IPS-15b (cell line): ENCODE results near the gene CLEC4D.

ENCODE experiments used
- H3K27me3 ChIP-seq: one replicate; pipeline ENCODE4 v1.6.1; 2013; ENCODE audit warnings: low read length; ENCODE audit not compliant: control insufficient read depth, insufficient read depth
- H3K36me3 ChIP-seq: one replicate; pipeline ENCODE4 v1.6.1; 2013; ENCODE audit warnings: low read length; ENCODE audit not compliant: control insufficient read depth, insufficient read depth
- H3K4me1 ChIP-seq: one replicate; pipeline ENCODE4 v1.6.1; 2013; ENCODE audit warnings: mild to moderate bottlenecking, low read length; ENCODE audit not compliant: control insufficient read depth, insufficient read depth
- H3K4me3 ChIP-seq: one replicate; pipeline ENCODE4 v1.5.1; 2013; ENCODE audit warnings: low read depth, low read length
- H3K9ac ChIP-seq: one replicate; pipeline ENCODE4 v1.6.1; 2013; ENCODE audit warnings: low read depth, mild to moderate bottlenecking, low read length
- H3K9me3 ChIP-seq: one replicate; pipeline ENCODE4 v1.6.1; 2013; ENCODE audit warnings: mild to moderate bottlenecking, low read length; ENCODE audit not compliant: control insufficient read depth, insufficient read depth

CLEC4D gene

DNA sequence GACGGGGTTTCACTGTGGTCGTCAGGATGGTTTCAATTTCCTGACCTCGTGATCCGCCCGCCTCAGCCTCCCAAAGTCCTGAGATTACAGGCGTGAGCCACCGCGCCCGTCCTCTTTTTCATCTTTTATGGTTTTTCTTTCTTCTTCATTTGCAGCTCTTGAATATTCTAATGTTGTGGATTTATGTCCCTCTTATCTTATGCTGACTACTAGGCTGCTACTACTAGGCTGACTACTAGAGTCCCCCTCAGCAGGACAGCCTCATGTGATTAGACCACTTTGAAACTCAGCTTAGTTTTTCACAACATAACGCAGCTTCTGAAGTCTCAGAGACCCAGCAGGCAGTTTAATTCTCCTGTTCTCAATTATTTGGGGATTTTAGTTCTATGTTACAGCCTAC is 28.3 kb downstream of the CLEC4D start:
- Histone ChIP-seq H3K9ac (no peak overlapping the region), H3K4me1 (peaks cover 4% of the 10 kb centered on the region), H3K36me3 (no peaks in the 10 kb centered on the region), H3K27me3 (no peaks in the 10 kb centered on the region), H3K9me3 (no peaks in the 10 kb centered on the region), H3K4me3 (no peak overlapping the region)

DNA sequence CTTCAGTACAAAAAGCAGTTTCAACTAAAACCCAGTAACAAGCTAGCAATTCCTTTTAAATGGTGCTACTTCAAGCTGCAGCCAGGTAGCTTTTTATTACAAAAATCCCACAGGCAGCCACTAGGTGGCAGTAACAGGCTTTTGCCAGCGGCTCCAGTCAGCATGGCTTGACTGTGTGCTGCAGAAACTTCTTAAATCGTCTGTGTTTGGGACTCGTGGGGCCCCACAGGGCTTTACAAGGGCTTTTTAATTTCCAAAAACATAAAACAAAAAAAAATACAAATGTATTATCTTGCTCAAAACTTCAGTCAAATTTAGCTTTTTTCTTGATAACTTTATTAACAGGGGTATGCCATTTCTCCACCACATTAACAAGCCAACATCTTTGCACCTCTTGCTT is 31.0 kb downstream of the CLEC4D start:
- Histone ChIP-seq H3K4me3 (no peak overlapping the region), H3K4me1 (peaks cover 4% of the 10 kb centered on the region), H3K9ac (no peak overlapping the region), H3K9me3 (no peaks in the 10 kb centered on the region), H3K36me3 (no peaks in the 10 kb centered on the region), H3K27me3 (no peaks in the 10 kb centered on the region)

DNA sequence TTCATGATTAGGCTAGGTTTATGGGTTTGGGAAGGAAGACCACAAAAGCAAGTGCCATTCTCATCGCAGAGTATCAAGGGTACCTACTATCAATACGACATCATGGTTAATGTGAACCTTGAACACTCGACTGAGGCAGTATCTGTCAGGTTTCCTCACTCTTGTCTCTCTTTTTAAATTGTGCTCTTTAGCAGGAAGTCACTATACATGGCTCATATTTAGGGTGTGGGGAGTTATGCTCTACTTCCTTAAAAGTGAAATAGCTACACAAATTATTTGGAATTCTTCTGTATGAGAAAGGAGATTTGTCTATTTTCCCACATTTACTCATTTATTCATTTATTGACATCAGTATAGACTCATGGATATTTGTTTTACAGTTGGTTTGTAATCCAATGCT is 33.3 kb downstream of the CLEC4D start:
- no peaks in the 10 kb centered on the region for H3K9me3 ChIP-seq
- H3K36me3 ChIP-seq, result no peaks in the 10 kb centered on the region
- H3K9ac ChIP-seq, result no peak overlapping the region
- no peaks in the 10 kb centered on the region for H3K27me3 ChIP-seq
- no peak overlapping the region for H3K4me3 ChIP-seq
- H3K4me1 ChIP-seq, result no peaks in the 10 kb centered on the region

DNA sequence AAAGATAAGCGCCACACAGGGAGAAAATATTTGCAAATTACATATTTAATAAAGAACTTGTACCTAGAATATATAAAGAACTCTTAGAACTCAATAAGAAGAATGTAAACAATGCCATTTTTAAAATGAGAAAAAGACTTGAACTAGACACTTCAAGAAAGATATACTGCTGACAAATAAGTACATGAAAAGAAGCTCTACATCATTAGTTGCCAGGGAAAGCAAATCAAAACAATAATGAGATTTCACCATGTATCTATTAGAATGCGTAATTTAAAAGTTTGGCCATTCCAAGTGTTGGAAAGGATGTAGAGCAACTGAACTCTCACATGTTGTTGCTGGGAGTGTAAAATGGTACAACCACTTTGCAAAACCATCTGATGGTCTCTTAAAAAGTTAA is 34.3 kb downstream of the CLEC4D start:
- no peaks in the 10 kb centered on the region for H3K4me1 ChIP-seq
- H3K9me3 ChIP-seq, result no peaks in the 10 kb centered on the region
- no peaks in the 10 kb centered on the region for H3K36me3 ChIP-seq
- no peaks in the 10 kb centered on the region for H3K27me3 ChIP-seq
- no peak overlapping the region for H3K4me3 ChIP-seq
- H3K9ac ChIP-seq, result no peak overlapping the region

DNA sequence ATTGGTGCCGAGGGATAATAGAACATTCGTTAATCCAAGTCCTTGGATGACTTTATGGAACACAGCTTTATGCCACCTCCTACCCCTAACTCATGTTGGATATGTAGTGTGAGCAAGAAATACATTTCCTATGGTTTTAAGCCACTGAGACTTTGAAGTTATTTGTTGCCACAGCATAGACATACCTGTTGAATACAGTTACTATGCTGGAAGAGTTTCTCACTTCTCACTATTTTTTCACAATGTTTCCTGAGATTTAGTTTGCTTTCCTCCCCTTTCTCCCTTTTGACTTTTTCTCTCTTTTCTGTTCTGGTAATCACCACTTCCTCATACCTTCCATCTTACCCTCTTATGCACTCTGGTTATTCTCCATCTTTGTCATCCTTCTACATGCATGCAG is 34.9 kb downstream of the CLEC4D start:
- Histone ChIP-seq H3K4me3 (no peak overlapping the region), H3K36me3 (no peaks in the 10 kb centered on the region), H3K27me3 (no peaks in the 10 kb centered on the region)

DNA sequence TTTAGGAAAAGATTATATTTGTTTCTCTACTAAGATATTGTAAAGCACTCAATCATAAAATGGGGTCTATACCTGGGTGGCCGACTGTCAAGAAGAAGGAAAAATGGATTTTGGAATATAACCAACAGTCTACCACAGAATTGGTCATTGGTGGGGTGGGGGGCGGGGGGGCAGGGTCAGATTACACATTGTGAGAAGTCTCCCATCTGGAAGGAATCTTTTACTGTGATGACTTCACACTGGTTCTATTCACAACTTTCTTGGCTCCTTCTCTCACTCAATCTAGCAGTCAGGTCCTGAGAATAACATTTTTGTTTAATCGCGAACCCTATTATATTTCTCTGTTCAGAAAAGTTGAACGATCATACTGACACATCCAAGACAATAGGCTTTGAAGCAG is 36.1 kb downstream of the CLEC4D start:
- no peak overlapping the region for H3K4me3 ChIP-seq
- H3K4me1 ChIP-seq, result no peaks in the 10 kb centered on the region
- H3K9ac ChIP-seq, result no peak overlapping the region
- no peaks in the 10 kb centered on the region for H3K9me3 ChIP-seq
- H3K36me3 ChIP-seq, result no peaks in the 10 kb centered on the region
- H3K27me3 ChIP-seq, result no peaks in the 10 kb centered on the region

More for the DNA sequence above, 34.9 kb downstream of the CLEC4D start:
- Histone ChIP-seq H3K9me3 (no peaks in the 10 kb centered on the region), H3K9ac (no peak overlapping the region), H3K4me1 (no peaks in the 10 kb centered on the region)

DNA sequence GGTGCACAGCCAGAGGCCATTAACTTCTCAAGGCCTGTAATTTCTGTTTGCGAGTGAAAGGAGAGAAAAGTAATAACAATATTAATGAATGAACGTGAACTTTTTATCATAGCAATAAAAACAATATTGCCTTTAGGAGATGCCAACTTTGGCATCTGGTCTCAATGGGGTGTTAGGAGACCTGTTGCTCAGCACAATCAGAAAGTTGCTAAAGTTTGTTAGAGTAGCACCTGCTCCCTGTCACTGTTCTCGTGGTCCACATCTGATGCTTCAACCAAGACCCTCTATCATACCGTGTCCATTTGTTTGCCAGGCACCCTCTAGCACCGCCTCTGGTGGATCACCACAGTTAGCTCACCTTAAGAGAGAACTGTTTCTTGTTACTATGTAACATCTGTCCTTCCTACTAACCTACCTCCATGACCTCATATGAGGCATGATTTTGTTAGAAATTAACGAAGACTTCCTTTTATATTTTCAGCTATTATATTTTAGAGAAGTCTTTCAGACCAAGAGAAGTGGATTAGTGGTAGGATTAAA is 39.9 kb downstream of the CLEC4D start:
- H3K4me3 ChIP-seq, result no peak overlapping the region
- no peaks in the 10 kb centered on the region for H3K36me3 ChIP-seq
- no peaks in the 10 kb centered on the region for H3K9me3 ChIP-seq
- no peaks in the 10 kb centered on the region for H3K4me1 ChIP-seq
- H3K27me3 ChIP-seq, result no peaks in the 10 kb centered on the region
- H3K9ac ChIP-seq, result no peak overlapping the region

DNA sequence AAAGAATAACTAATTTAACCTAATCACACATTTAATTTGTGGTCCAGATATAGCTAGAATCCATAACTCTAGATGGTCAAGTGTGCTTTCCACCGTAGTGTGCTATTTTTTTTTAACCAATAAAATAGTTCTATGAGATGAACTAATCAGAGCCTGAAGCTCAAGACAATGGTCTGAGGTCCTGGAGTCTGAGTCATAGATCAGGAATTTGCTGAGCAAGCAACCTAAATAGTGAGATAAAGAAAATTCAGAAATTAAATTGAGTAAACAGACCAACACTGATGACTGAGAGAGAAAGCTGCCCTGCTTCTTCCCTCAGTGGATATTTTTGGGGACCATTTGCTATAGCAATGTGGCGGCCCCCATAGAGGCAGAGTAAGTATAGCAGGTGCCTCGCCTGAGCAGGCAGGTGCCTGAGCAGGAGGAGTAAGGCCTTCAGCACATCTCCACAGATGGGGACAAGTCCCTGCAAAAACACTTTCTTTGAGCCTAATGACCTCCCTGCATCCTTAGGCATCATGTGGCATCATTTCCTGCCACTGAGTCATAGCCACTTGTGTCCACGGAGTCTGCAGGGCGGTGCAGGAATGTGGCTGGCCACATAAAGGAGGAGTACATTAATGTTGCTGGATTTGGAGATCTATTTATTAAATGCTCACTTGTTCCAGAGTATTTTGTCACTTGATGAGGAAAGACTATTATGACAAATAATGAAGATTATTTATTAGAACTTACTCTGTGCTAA is 41.3 kb downstream of the CLEC4D start:
- Histone ChIP-seq H3K36me3 (no peaks in the 10 kb centered on the region), H3K27me3 (no peaks in the 10 kb centered on the region), H3K9me3 (no peaks in the 10 kb centered on the region), H3K4me3 (no peak overlapping the region), H3K4me1 (no peaks in the 10 kb centered on the region), H3K9ac (no peak overlapping the region)

DNA sequence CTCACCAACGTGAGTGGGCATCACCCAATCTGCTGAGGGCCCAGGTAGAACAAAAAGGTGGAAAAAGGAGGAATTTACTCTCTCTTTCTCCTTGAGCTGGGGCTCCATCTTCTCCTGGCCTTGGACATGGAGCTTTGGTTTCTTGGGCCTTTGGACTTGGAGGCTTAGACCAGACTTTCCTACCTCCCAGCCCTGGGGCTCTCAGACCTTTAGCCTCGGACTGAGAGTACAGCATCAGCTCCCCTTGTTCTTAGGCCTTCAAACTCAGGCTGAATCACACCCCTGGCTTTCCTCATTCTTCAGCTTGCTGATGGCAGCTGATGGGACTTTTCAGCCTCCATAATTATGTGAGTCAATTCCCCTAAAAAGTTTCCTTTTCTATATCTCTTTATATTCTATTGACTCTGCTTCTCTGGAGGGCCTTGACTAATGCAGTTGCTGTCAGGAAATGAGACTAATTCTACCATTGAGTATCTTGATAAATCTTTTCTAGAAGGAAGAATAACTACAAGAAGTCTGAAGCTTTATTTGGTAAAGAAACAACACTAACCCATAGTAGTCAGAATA is 43.3 kb downstream of the CLEC4D start:
- H3K9me3 ChIP-seq, result no peaks in the 10 kb centered on the region
- no peaks in the 10 kb centered on the region for H3K4me1 ChIP-seq
- no peak overlapping the region for H3K4me3 ChIP-seq
- H3K27me3 ChIP-seq, result no peaks in the 10 kb centered on the region
- no peak overlapping the region for H3K9ac ChIP-seq
- H3K36me3 ChIP-seq, result no peaks in the 10 kb centered on the region

DNA sequence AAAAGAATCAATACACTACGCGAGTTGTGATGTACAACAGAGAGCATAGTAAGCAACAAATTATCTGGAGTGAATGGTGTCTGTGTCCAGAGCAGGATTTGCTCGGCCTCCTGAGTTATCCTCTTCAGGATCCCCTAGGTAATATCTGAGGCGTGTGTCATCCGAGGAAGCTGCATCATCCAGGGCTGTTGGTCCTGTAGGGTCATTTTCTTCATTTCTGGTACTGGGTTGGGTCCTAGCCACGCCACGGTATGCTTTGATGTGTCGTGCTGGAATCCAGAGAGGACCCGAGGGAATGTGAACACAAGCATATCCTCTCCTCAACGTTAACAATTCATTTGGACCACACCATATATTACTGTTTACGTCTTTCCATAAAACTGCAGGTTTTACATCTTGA is 46.4 kb downstream of the CLEC4D start:
- no peak overlapping the region for H3K9ac ChIP-seq
- no peak overlapping the region for H3K4me3 ChIP-seq
- H3K9me3 ChIP-seq, result no peaks in the 10 kb centered on the region
- no peaks in the 10 kb centered on the region for H3K36me3 ChIP-seq
- no peaks in the 10 kb centered on the region for H3K27me3 ChIP-seq
- peaks cover 19% of the 10 kb centered on the region for H3K4me1 ChIP-seq

DNA sequence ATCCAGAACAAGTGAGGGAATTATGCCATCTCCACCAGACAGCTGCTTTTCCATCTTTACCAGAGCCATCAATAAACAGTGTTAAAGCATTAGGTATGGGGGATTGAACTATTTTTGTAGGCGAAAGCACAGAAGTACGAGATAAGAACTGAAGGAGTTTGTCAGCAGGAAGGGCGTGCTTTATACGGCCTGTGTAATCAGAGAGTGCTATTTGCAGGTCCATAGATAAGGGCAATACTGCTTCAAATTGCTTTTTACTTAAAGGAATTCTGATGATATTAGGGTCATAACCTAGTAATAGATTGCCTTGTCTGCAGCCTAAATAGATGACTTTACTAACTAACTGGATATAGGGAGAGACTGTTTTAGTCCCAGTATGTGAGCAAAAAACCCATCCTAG is 47.7 kb downstream of the CLEC4D start:
- Histone ChIP-seq H3K36me3 (no peaks in the 10 kb centered on the region), H3K9me3 (no peaks in the 10 kb centered on the region), H3K4me3 (no peak overlapping the region), H3K4me1 (peaks cover 21% of the 10 kb centered on the region), H3K9ac (no peak overlapping the region), H3K27me3 (no peaks in the 10 kb centered on the region)

DNA sequence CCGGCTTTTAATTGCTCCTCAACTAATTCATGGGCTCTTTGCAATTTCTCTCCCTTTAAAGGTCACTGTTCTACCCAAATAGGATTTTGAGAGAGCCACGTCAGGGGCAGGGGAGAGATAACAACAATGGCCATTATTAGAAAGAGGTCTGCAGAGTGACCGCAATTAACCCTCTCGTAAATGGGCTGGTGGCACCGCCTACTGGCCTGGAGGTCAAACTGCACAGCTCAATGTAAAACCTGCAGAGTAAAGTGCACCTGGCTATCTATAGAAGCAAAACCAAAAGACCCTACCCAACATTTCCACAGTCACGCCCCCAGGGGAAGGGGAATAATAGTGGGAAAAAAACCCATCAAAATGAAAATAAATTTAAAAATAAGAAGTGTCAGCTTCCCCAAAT is 49.0 kb downstream of the CLEC4D start:
- Histone ChIP-seq H3K9ac (no peak overlapping the region), H3K36me3 (no peaks in the 10 kb centered on the region), H3K4me3 (no peak overlapping the region), H3K27me3 (no peaks in the 10 kb centered on the region), H3K4me1 (peaks cover 21% of the 10 kb centered on the region), H3K9me3 (no peaks in the 10 kb centered on the region)
